ENCODE measurements around the gene CCND2. TPM values are rescaled to one million over a fixed set of nuclear protein-coding genes. Genes with fewer than 3 reads are reported as not detected.

CCND2 gene
- total and polyA plus RNA-seq, 7 experiments from 2014 or later = 57.3 to 659 (median 97.4) TPM

DNA sequence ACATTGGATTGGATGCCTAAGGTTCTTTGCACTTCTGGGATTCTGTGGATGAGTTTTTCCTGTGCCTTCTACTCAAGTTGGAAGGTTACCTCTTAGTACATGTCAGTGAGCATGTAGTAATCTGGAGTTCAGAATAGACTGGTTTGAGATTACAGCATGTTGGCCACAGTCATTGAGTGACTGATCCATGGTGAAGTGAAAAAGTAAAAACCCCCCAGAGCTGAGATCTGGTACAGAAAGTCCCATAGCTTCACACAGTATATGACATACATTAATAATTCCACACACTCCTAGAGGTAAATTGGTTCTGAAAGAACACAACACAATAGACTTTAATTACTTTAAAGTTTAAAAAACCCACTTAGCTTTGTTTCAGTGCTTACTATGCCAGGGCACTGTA is 11.9 kb upstream of the CCND2 start:
- peaks cover 0 to 23% (median 0%) of the 10 kb centered on the region in 5 donors for H3K27me3 Mint-ChIP-seq
- Histone ChIP-seq H3K36me3 (ENCODE audit: control insufficient read depth in 2 of 3, insufficient read depth in 3 of 3, low read length in 3 of 3) (no peaks in the 10 kb centered on the region), H3K4me3 (ENCODE audit: low read length) (no peak overlapping the region), H3K4me1 (ENCODE audit: control insufficient read depth in 2 of 2, insufficient read depth in 2 of 2, low read length in 2 of 2) (no peaks in the 10 kb centered on the region), H3K27me3 (ENCODE audit: control insufficient read depth in 2 of 2, insufficient read depth in 2 of 2, low read length in 2 of 2) (no peaks in the 10 kb centered on the region), H3K27ac (ENCODE audit: low read depth, low read length) (no peak overlapping the region), H3K9me3 (ENCODE audit: control insufficient read depth in 2 of 3, low read length in 3 of 3) (no peaks in the 10 kb centered on the region)
- peaks cover 0 to 6% (median 0%) of the 10 kb centered on the region in 7 donors for H3K4me1 Mint-ChIP-seq
- CTCF ChIA-PET = interaction anchor here (1.1 kb wide), 1 partner anchor 15 kb away, joined by 4 read pairs; no protein-coding TSS in a partner anchor
- H3K9me3 Mint-ChIP-seq = peaks cover 0 to 3% (median 0%) of the 10 kb centered on the region in 11 donors
- no peak for ATAC-seq
- POLR2A ChIA-PET = no interaction called here
- no peak overlapping the region for H3K4me3 Mint-ChIP-seq
- H3K27ac Mint-ChIP-seq = no peak overlapping the region
- no peak for DNase-seq
- intact Hi-C loops (cut with micrococcal nuclease) = no loop called here
- peaks cover 0 to 5% (median 0%) of the 10 kb centered on the region in 5 donors for H3K36me3 Mint-ChIP-seq

DNA sequence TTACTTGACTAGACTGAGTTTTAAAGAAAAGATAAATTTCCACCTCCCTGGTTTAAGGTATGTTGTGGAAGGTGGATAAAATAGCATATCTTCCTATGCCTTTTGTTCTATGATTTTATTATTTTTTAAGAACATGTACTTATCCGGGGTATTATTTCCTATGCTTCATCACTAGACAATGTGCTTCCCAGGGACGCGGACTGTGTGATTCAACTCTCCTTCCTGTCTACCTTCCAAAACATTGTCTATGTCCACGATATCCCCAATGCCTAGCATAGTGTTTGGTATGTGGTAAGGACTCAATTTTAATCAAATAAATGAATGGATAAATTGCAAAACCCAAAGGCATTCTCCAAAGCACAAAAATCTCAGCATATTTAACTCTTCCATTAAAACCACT is 8.3 kb upstream of the CCND2 start:
- DNase-seq (no peak), ATAC-seq (no peak)
- Histone ChIP-seq H3K27me3 (ENCODE audit: control insufficient read depth in 2 of 2, insufficient read depth in 2 of 2, low read length in 2 of 2) (no peaks in the 10 kb centered on the region), H3K9me3 (ENCODE audit: control insufficient read depth in 2 of 3, low read length in 3 of 3) (no peaks in the 10 kb centered on the region), H3K4me3 (ENCODE audit: low read length) (no peak overlapping the region), H3K27ac (ENCODE audit: low read depth, low read length) (no peak overlapping the region), H3K4me1 (ENCODE audit: control insufficient read depth in 2 of 2, insufficient read depth in 2 of 2, low read length in 2 of 2) (peaks cover 4 to 7% of the 10 kb centered on the region in 2 donors), H3K36me3 (ENCODE audit: control insufficient read depth in 2 of 3, insufficient read depth in 3 of 3, low read length in 3 of 3) (no peaks in the 10 kb centered on the region)
- Mint-ChIP-seq H3K9me3 (peaks cover 0 to 4% (median 0%) of the 10 kb centered on the region in 11 donors), H3K36me3 (no peaks in the 10 kb centered on the region), H3K4me1 (peaks cover 0 to 15% (median 10%) of the 10 kb centered on the region in 7 donors), H3K27me3 (peaks cover 0 to 38% (median 0%) of the 10 kb centered on the region in 5 donors), H3K27ac (no peak overlapping the region), H3K4me3 (no peak overlapping the region)
- ChIA-PET POLR2A (no interaction called here), CTCF (interaction anchor here (1.5 kb wide), 1 partner anchor 15 kb away, joined by 3 read pairs; no protein-coding TSS in a partner anchor)
- intact Hi-C loops (cut with micrococcal nuclease) = loop anchor here in 1 of 2 donors (5.0 kb wide), 1 partner anchor 48 kb away; no protein-coding TSS in a partner anchor

DNA sequence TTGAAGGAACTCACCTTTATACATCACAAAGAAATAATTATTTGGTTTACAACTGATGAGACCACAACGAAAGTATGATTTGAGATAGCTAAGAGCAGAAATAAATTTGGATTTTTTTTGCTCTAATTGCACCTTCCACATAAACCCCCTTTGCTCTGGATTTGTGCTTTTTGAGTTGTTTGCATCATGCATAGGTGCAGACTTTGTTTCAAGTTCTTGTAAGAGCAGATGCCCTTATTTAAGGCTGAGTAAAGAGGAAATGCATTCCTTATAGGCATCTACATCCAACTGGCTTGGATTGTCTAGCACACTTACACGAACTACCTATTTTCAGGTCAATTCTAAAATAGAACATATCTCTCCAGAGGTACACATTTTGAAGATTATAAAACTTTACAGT is 6.6 kb upstream of the CCND2 start:
- Histone ChIP-seq H3K4me3 (ENCODE audit: low read length) (no peak overlapping the region), H3K9me3 (ENCODE audit: control insufficient read depth in 2 of 3, low read length in 3 of 3) (no peaks in the 10 kb centered on the region), H3K27me3 (ENCODE audit: control insufficient read depth in 2 of 2, insufficient read depth in 2 of 2, low read length in 2 of 2) (no peaks in the 10 kb centered on the region), H3K36me3 (ENCODE audit: control insufficient read depth in 2 of 3, insufficient read depth in 3 of 3, low read length in 3 of 3) (no peaks in the 10 kb centered on the region), H3K27ac (ENCODE audit: low read depth, low read length) (no peak overlapping the region), H3K4me1 (ENCODE audit: control insufficient read depth in 2 of 2, insufficient read depth in 2 of 2, low read length in 2 of 2) (peaks cover 4 to 7% of the 10 kb centered on the region in 2 donors)
- peaks cover 0 to 20% (median 10%) of the 10 kb centered on the region in 7 donors for H3K4me1 Mint-ChIP-seq
- ATAC-seq (no peak), DNase-seq (no peak)
- peaks cover 0 to 4% (median 0%) of the 10 kb centered on the region in 11 donors for H3K9me3 Mint-ChIP-seq
- no peaks in the 10 kb centered on the region for H3K36me3 Mint-ChIP-seq
- H3K27me3 Mint-ChIP-seq = peaks cover 0 to 40% (median 0%) of the 10 kb centered on the region in 5 donors
- POLR2A ChIA-PET = interaction anchor here (1.9 to 2.7 kb wide), 2 partner anchors 10 to 121 kb away, joined by 7 to 10 read pairs; no protein-coding TSS in a partner anchor
- no peak overlapping the region for H3K4me3 Mint-ChIP-seq
- no peak overlapping the region for H3K27ac Mint-ChIP-seq
- intact Hi-C loops (cut with micrococcal nuclease) = loop anchor here in 1 of 2 donors (5.0 kb wide), 1 partner anchor 50 kb away; no protein-coding TSS in a partner anchor
- CTCF ChIA-PET = interaction anchor here (2.9 to 3.6 kb wide), 2 partner anchors 11 to 17 kb away, joined by 20 to 27 read pairs; no protein-coding TSS in a partner anchor

DNA sequence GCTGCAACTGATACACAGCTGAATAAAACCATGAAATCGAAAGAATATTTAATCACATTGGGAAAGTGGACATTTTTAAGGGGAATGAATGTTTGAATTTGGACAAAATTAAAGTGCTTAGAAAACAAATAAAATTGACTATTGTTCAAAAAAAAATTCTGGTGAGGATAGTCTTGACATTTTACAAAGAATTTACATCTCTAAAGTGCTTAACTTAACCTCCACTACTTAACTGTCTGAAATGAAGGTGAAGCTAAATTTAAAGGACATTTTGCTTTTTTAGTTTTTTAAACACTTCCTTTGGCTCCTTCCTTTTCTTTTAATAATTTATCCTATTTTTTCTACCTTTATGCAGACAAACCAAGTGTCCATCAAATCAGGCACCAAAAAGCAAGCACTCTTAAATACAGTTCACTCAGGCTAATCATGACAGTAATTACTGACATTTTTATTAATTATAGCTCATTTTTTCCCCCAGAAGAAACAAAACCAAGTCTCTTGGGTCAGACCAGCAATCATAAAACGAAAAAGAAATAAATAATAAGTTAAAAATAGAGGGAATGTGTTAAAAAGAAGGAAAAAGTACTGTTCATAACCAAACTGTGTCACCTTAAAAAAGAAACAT is 5.7 kb upstream of the CCND2 start:
- no peaks in the 10 kb centered on the region for H3K36me3 ChIP-seq (ENCODE audit: control insufficient read depth in 2 of 3, insufficient read depth in 3 of 3, low read length in 3 of 3)
- ATAC-seq (no peak), DNase-seq (no peak)
- no peak overlapping the region for H3K4me3 ChIP-seq (ENCODE audit: low read length)
- Mint-ChIP-seq H3K27ac (peak overlapping the region in 6 of 9 donors; percentile 98 to 100 (median 99)), H3K4me1 (peaks cover 0 to 24% (median 12%) of the 10 kb centered on the region in 7 donors), H3K9me3 (peaks cover 0 to 4% (median 0%) of the 10 kb centered on the region in 11 donors), H3K36me3 (no peaks in the 10 kb centered on the region), H3K4me3 (peak overlapping the region in 9 of 10 donors; percentile 20 to 100 (median 96)), H3K27me3 (peaks cover 0 to 39% (median 0%) of the 10 kb centered on the region in 5 donors)
- H3K27me3 ChIP-seq (ENCODE audit: control insufficient read depth in 2 of 2, insufficient read depth in 2 of 2, low read length in 2 of 2) = no peaks in the 10 kb centered on the region
- peak overlapping the region; percentile 97 for H3K27ac ChIP-seq (ENCODE audit: low read depth, low read length)
- ChIA-PET POLR2A (interaction anchor here (0.5 to 3.4 kb wide), 20 partner anchors 9 to 394 kb away, joined by 3 to 23 read pairs (median 6); partner anchors contain the start of genes PARP11 and TIGAR), CTCF (interaction anchor here (0.7 to 3.6 kb wide), 10 partner anchors 8 to 382 kb away, joined by 3 to 27 read pairs (median 5); no protein-coding TSS in a partner anchor)
- H3K9me3 ChIP-seq (ENCODE audit: control insufficient read depth in 2 of 3, low read length in 3 of 3) = no peaks in the 10 kb centered on the region
- peaks cover 4 to 7% of the 10 kb centered on the region in 2 donors for H3K4me1 ChIP-seq (ENCODE audit: control insufficient read depth in 2 of 2, insufficient read depth in 2 of 2, low read length in 2 of 2)
- intact Hi-C loops (cut with micrococcal nuclease) = loop anchor here (2.0 to 5.0 kb wide), 2 partner anchors 51 to 515 kb away; partner anchors contain the start of gene CRACR2A (in 1 of the 2)

DNA sequence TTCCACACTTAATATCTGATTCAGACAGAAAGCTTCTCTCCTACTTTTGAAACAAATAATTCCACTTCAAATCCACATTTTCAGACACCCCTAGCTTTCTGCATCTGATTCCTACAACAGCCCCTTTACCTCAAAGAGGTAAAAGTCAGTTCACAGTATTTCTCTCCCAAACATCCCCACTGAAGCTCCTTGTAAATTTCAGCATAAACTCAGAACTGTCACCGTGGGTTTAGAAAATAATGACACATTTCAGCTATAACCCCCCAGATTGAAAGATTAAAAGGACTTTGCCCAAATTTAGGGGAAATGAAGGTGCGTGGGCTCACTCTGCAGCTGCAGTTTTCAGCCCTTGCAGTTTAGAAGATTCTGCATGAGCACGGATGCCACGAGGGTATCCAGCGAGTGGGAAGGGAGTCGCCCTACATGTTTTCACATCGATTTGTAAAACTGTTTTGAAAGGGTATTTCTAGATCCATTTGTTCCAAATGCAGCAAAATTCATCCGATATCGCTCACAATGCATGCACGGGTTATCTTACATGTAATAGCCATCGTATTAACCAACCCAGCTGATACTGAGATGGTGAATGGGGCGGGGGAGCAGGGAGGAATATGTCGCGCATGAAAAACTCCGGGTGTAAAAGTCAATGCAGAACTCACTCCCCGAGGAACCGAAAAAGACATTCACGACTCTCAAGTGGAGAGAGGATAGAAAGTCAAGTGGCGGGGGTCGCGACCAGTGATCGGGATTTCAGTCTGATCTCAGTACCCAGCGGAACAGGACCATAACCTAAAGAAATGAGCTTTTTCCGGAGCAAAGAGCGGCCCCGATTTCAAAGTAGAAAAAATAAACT is 5.0 kb upstream of the CCND2 start:
- Histone ChIP-seq H3K9me3 (ENCODE audit: control insufficient read depth in 2 of 3, low read length in 3 of 3) (no peaks in the 10 kb centered on the region), H3K4me1 (ENCODE audit: control insufficient read depth in 2 of 2, insufficient read depth in 2 of 2, low read length in 2 of 2) (peaks cover 4 to 11% of the 10 kb centered on the region in 2 donors), H3K27me3 (ENCODE audit: control insufficient read depth in 2 of 2, insufficient read depth in 2 of 2, low read length in 2 of 2) (no peaks in the 10 kb centered on the region), H3K4me3 (ENCODE audit: low read length) (peak overlapping the region; percentile 80), H3K27ac (ENCODE audit: low read depth, low read length) (peak overlapping the region; percentile 97), H3K36me3 (ENCODE audit: control insufficient read depth in 2 of 3, insufficient read depth in 3 of 3, low read length in 3 of 3) (peaks cover 0 to 2% (median 0%) of the 10 kb centered on the region in 3 experiments)
- ATAC-seq (no peak), DNase-seq (peak in 7 of 9 donors; percentile 43 to 65 (median 62))
- Mint-ChIP-seq H3K4me1 (peaks cover 4 to 29% (median 15%) of the 10 kb centered on the region in 7 donors), H3K36me3 (peaks cover 0 to 2% (median 0%) of the 10 kb centered on the region in 5 donors), H3K27me3 (peaks cover 0 to 38% (median 0%) of the 10 kb centered on the region in 5 donors), H3K4me3 (peak overlapping the region; percentile 94 to 100 (median 97)), H3K27ac (peak overlapping the region; percentile 98 to 100 (median 99)), H3K9me3 (peaks cover 0 to 4% (median 0%) of the 10 kb centered on the region in 11 donors)
- intact Hi-C loops (cut with micrococcal nuclease) = loop anchor here (1.0 to 5.0 kb wide), 7 partner anchors 9 to 516 kb away; partner anchors contain the start of genes CRACR2A (in 1 of the 2) and RAD51AP1 (in 1 of the 2)
- ChIA-PET POLR2A (interaction anchor here (0.5 to 3.4 kb wide), 38 partner anchors 8 to 419 kb away, joined by 3 to 23 read pairs (median 4); partner anchors contain the start of genes PARP11 and TIGAR), CTCF (interaction anchor here (0.7 to 3.6 kb wide), 17 partner anchors 9 to 383 kb away, joined by 3 to 27 read pairs (median 3); no protein-coding TSS in a partner anchor)

Measured in naive thymus-derived CD4-positive, alpha-beta T cell (primary cell).